Middle frontal gyrus (tissue), 1 donor: ENCODE data around the gene TNFAIP8L1.
"Not testable (repeated sequence)": the region's sequence is repeated elsewhere in the genome, so short reads cannot be mapped to it uniquely, and the experiment has no call there.

ENCODE experiments used
- DNase-seq: peaks from one replicate; pipeline ENCODE4 v3.0.0-alpha.2; 2015; ENCODE audit warnings: low spot score; ENCODE audit errors: extremely low spot score

TNFAIP8L1 gene

DNA sequence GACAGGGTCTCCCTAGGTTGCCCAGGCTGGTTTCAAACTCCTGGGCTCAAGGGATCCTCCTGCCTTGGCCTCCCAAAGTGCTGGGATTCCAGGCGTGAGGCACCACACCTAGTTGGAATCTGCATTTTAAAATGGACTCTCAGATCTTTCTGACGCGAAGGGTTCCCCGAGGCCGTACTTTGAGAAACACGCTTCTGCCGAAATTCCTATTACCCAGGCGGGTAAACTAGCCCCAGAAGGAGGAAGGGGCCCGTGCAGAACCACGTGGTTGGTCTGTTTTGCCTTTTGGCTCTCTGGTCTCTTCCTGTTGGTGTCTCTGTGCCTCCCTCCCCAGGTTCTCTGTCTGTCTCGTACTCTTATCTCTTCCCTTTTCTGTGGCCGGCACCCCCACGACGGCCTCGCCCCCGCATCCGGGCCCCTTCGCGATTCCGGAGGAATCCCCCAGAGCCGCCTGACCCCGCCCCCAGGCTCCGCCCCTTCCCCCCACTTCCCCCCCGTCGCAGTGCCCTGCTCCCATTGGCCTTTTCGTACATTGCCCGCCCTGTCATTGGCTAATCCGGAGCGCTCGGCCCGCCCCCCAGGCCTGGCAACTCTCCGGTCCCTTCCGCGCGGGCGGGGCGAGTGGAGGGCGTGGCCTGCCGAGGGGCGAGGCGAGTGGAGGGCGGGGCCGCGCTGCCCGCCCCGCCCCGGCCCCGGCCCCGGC is at the start of gene TNFAIP8L1:
Gene TNFAIP8L1 (plus strand): TSS at position 689 of the 703 bp plus-strand sequence. CDS start 12,354 bp downstream, outside the sequence.
- peak; percentile 89 for DNase-seq

- DNase-seq, result no peak
Observed at GRCh38 chr19:4589579-4590410, 49.5 kb upstream of the TNFAIP8L1 start.

DNA sequence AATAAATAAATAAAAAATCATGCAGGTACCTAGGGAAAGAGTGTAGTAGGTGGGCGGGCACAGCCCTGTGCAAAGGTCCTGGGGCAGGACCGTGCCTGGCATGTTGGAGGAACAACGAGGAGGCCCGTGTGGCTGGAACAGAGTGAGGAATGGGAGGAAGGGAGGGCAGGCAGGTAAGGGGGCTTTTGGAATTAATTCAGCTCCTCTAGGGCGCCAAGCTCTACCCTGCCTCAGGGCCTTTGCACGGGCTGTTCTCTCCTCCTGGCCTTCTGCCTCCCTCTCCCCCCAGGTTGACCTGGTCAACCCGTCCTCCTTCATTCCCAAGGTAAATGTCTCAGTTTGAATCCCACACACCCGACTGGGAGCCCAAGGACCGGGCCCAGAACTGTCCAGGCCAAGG is 48.8 kb upstream of the TNFAIP8L1 start:
- no peak for DNase-seq

GRCh38 chr19:4591320-4591719 is 48.0 kb upstream of the TNFAIP8L1 start:
- no peak for DNase-seq

- DNase-seq, result no peak
Observed at GRCh38 chr19:4592445-4592844, 46.9 kb upstream of the TNFAIP8L1 start.

- no peak for DNase-seq
Observed at GRCh38 chr19:4593409-4593851, 45.9 kb upstream of the TNFAIP8L1 start.

DNA sequence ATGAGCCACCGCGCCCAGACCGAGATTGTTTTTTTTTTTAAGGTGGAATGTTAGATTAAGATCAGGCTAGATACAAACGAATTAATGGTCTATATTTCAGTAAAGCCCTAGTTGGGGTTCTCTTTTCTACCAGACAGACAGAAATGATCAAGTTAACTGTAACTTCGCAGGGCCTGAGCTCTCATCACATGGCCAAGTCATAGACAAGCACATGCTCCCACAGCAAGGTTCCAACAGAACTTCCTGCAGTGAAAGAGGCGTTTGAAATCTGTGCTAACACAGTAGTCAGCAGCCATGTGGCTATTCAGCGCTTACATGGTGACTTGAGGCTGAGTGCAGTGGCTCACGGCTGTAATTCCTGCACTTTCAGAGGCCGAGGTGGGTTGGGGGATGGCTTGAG is 45.1 kb upstream of the TNFAIP8L1 start:
- no peak for DNase-seq

- not testable (repeated sequence) for DNase-seq
Observed at GRCh38 chr19:4595158-4595557, 44.2 kb upstream of the TNFAIP8L1 start.

GRCh38 chr19:4596033-4596904 is 43.0 kb upstream of the TNFAIP8L1 start:
- DNase-seq, result no peak

DNA sequence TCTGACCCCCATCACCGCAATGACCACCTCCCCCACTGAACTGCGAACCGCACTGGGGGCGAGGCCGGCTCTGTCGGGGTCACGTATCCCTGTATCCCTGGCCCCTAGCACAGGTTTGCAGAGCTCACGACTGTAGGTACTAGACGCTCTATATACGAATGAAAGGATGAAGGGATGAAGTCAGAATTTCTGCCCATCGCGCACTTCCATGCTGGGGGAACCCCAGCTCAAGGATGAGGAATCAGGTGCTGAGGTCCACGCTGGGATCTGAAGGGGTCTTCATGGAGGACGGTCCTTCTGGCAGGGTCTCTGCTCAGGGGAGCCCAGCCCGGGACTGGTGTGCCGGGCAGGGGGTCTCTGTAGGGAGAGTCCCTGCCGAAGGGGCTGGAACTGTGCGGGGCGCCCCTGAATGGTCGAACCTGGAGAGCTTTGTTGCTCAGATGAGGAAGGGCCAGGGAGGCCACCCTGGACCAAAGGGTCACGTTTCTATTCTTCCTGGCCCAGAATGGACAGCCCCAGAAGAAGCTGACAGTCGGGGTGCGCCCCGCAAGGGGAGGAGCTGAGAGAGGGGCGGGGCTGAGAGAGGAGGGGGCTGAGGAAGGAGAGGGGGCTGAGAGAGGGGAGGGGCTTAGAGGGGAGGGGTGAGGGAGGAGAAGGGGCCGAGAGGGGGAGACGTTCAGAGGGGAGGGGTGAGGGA is 41.9 kb upstream of the TNFAIP8L1 start:
- DNase-seq, result no peak

- DNase-seq, result no peak
Observed at GRCh38 chr19:4597975-4598671, 41.2 kb upstream of the TNFAIP8L1 start.

DNA sequence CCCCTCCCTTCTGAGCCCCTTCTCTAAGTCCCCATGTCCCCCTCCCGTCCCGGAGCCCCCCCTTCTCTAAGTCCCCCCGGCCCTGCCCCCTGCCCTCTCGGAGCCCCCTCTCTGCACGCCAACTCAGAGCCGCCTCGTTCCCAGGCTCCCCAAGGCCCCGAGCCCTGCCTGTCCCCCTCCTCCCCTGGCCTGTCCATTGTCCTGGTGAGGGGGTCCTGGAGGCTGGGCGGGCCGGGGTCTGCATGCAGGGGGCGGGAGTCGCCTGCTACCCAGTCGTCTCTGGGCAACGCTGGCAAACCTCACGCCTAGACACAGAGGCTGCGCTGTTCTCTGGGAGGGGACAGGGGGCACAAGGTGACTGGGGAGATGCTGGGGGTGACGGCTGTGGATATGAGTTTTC is 40.6 kb upstream of the TNFAIP8L1 start:
- no peak for DNase-seq

DNA sequence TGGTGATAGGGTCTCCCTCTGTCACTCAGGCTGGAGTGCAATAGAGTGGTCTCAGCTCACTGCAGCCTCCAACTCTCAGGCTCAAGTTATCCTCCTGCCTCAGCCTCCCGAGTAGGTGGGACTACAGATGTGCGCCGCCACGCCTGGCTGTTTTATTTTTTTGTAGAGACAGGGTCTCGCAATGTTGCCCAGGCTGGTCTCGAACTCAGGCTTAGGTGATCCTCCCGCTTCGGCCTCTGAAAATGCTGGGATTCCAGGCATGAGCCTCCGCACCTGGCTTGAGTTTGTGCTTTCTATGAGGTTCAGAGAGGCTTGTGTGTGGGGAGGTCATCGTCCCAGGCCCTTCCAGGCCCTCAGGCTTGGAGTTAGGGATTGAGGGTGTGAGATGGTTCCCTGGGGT is 39.2 kb upstream of the TNFAIP8L1 start:
- DNase-seq, result no peak

GRCh38 chr19:4600893-4601292 is 38.4 kb upstream of the TNFAIP8L1 start:
- DNase-seq, result no peak

GRCh38 chr19:4602173-4602788 is 37.0 kb upstream of the TNFAIP8L1 start:
- DNase-seq, result no peak

DNA sequence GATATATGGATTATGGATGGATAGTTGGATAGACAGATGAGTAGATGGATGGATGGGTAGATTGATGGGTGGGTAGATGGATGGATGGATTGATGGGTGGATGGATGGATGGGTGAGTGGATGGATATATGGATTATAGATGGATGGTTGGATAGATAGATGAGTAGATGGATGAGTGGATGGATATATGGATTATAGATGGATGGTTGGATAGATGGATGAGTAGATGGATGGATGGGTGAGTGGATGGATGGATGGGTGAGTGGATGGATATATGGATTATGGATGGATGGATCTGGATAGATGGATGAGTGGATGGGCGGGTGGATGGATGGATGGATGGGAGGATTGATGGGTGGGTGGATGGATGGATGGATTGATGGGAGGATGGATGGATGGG is 36.4 kb upstream of the TNFAIP8L1 start:
- DNase-seq, result no peak

DNA sequence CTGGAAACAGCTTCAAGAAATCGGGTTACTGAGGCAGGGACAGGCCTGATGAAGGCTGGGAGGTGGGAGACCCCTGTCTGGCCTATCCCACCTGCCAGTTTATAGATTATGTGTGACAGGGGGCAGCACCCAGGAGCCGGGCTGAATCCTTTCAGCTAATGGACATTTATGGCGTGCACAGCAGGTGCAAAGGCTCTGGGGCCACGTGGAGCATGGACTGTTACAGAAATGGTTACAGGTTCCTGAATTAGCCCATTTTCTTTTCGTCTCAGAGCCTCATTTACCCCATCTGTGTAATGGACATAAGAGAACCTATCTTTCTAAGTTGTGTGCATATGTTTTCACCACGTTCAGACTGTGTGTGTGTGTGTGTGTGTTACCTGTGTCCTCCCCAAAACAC is 34.4 kb upstream of the TNFAIP8L1 start:
- no peak for DNase-seq

DNA sequence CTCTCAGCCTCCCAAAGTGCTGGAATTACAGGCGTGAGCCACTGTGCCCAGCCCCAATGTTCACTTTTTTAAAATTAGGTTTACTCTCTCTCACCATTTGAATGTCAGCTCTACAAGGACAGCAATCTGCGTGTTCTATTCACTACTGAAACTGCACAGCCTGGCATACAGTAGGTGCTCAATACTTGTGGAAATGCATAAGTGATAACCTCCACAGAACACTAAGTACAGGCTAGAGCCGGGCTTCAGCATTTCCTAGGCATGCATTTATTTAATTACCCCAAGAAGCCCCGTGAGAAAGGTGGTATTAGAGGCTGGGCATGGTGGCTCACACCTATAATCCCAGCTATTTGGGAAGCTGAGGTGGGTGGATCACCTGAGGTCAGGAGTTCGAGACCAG is 33.1 kb upstream of the TNFAIP8L1 start:
- DNase-seq, result no peak

GRCh38 chr19:4606921-4607678 is 32.2 kb upstream of the TNFAIP8L1 start:
- peak; percentile 17 for DNase-seq
